Amniotic epithelial cell (primary cell): ENCODE data around the gene SLC8A2.

Experiments used
- DNase-seq: peaks from one replicate; pipeline ENCODE4 v3.0.0-alpha.2; 2010; ENCODE audit warnings: low read depth

The SLC8A2 gene

GRCh38 chr19:47459477-47459876 lies 12.2 kb downstream of the SLC8A2 start:
- no peak for DNase-seq

GRCh38 chr19:47458672-47459071 lies 13.0 kb downstream of the SLC8A2 start:
- DNase-seq, result no peak

- no peak for DNase-seq
Observed at GRCh38 chr19:47456721-47457474, 14.8 kb downstream of the SLC8A2 start.

- DNase-seq, result no peak
Observed at GRCh38 chr19:47450478-47450877, 21.2 kb downstream of the SLC8A2 start.

- DNase-seq, result no peak
Observed at GRCh38 chr19:47448360-47448727, 23.3 kb downstream of the SLC8A2 start.

GRCh38 chr19:47447470-47448359 lies 24.0 kb downstream of the SLC8A2 start:
- DNase-seq, result peak; percentile 14

- no peak for DNase-seq
Observed at GRCh38 chr19:47446534-47447469, 24.9 kb downstream of the SLC8A2 start.

- DNase-seq, result peak; percentile 51
Observed at GRCh38 chr19:47445937-47446402, 25.7 kb downstream of the SLC8A2 start.

GRCh38 chr19:47445527-47445926 lies 26.2 kb downstream of the SLC8A2 start:
- DNase-seq, result no peak

- DNase-seq, result no peak
Observed at GRCh38 chr19:47444388-47444821, 27.3 kb downstream of the SLC8A2 start.

GRCh38 chr19:47443331-47443730 lies 28.4 kb downstream of the SLC8A2 start:
- no peak for DNase-seq

GRCh38 chr19:47438793-47439220 lies 32.9 kb downstream of the SLC8A2 start:
- no peak for DNase-seq

- no peak for DNase-seq
Observed at GRCh38 chr19:47437500-47437899, 34.2 kb downstream of the SLC8A2 start.

GRCh38 chr19:47436712-47437401 lies 34.8 kb downstream of the SLC8A2 start:
- no peak for DNase-seq

GRCh38 chr19:47435883-47436417 lies 35.7 kb downstream of the SLC8A2 start:
- no peak for DNase-seq

GRCh38 chr19:47435196-47435595 lies 36.5 kb downstream of the SLC8A2 start:
- no peak for DNase-seq

GRCh38 chr19:47434088-47434487 lies 37.6 kb downstream of the SLC8A2 start:
- no peak for DNase-seq

- no peak for DNase-seq
Observed at GRCh38 chr19:47433121-47433520, 38.6 kb downstream of the SLC8A2 start.

- DNase-seq, result no peak
Observed at GRCh38 chr19:47432499-47432898, 39.2 kb downstream of the SLC8A2 start.

- DNase-seq, result no peak
Observed at GRCh38 chr19:47432091-47432490, 39.6 kb downstream of the SLC8A2 start.
